CD8-positive, alpha-beta memory T cell (primary cell): Measurements from ENCODE around the gene ACBD6. TPM values are rescaled to one million over a fixed set of nuclear protein-coding genes. Genes with fewer than 3 reads are reported as not detected.

ENCODE experiments used
- CTCF ChIA-PET: fragments of 350-600 bp; sonication (Branson Sonifier 250); formaldehyde crosslinking; loops from one replicate; lab custom pipeline; 2021; ENCODE audit warnings: antibody characterized with exemption; lab: Charles Lee
- POLR2A ChIA-PET: fragments of 350-600 bp; sonication (Branson Sonifier 250); formaldehyde crosslinking; loops from one replicate; lab custom pipeline; 2021; ENCODE audit warnings: antibody characterized with exemption; lab: Charles Lee
- DNase-seq, 5 donors: peaks; one replicate each; pipeline versions ENCODE4 v3.0.0 to v3.0.0-alpha.2; 2020 to 2022; ENCODE audit warnings: mixed read lengths in 1 of 5
- H3K27ac ChIP-seq: one replicate; pipeline ENCODE4 v1.7.0; 2013; ENCODE audit warnings: low read depth, mild to moderate bottlenecking, low read length, moderate library complexity
- H3K27me3 ChIP-seq: 2 replicates; pipeline ENCODE4 v1.7.0; 2013; ENCODE audit warnings: low read length, mild to moderate bottlenecking; ENCODE audit not compliant: insufficient read depth, poor library complexity, severe bottlenecking
- H3K36me3 ChIP-seq: 2 replicates; pipeline ENCODE4 v1.7.0; 2013; ENCODE audit warnings: mild to moderate bottlenecking, low read length, moderate library complexity; ENCODE audit not compliant: insufficient read depth
- H3K4me1 ChIP-seq: 2 replicates; pipeline ENCODE4 v1.7.0; 2013; ENCODE audit warnings: mild to moderate bottlenecking, low read length, moderate library complexity; ENCODE audit not compliant: insufficient read depth
- H3K4me3 ChIP-seq: 2 replicates; pipeline ENCODE4 v1.7.0; 2013; ENCODE audit warnings: mild to moderate bottlenecking, low read length
- H3K9me3 ChIP-seq: 2 replicates; pipeline ENCODE4 v1.7.0; 2013; ENCODE audit warnings: mild to moderate bottlenecking, low read length
- H3K27ac Mint-ChIP-seq, 8 donors: one replicate each; pipeline ENCODE4 v1.8.0; 2020 to 2021; ENCODE audit warnings: mixed read lengths in 8 of 8, mild to moderate bottlenecking in 6 of 8, inconsistent platforms in 3 of 8, moderate library complexity in 3 of 8
- H3K27me3 Mint-ChIP-seq, 2 donors: one replicate each; pipeline ENCODE4 v1.8.0; 2020 to 2021; ENCODE audit warnings: mixed read lengths in 2 of 2, mild to moderate bottlenecking in 1 of 2, moderate library complexity in 1 of 2
- H3K36me3 Mint-ChIP-seq, 3 donors: one replicate each; pipeline ENCODE4 v1.8.0; 2020 to 2021; ENCODE audit warnings: mixed read lengths in 3 of 3, inconsistent platforms in 1 of 3, mild to moderate bottlenecking in 1 of 3
- H3K4me1 Mint-ChIP-seq, 3 donors: one replicate each; pipeline ENCODE4 v1.8.0; 2020 to 2021; ENCODE audit warnings: mixed read lengths in 3 of 3, inconsistent platforms in 1 of 3, mild to moderate bottlenecking in 1 of 3
- H3K4me3 Mint-ChIP-seq, 7 donors: one replicate each; pipeline ENCODE4 v1.8.0; 2020 to 2021; ENCODE audit warnings: mixed read lengths in 7 of 7, mild to moderate bottlenecking in 6 of 7, moderate library complexity in 4 of 7, inconsistent platforms in 2 of 7
- H3K9me3 Mint-ChIP-seq, 5 donors: one replicate each; pipeline ENCODE4 v1.8.0; 2020 to 2022; ENCODE audit warnings: mixed read lengths in 5 of 5, mild to moderate bottlenecking in 3 of 5, moderate library complexity in 2 of 5, inconsistent platforms in 1 of 5
- polyA plus RNA-seq: library from polyadenylated mRNA; unstranded; fragments of 300-500 nt; fragmentation: Illumina TruSeq; gene quantifications from one replicate; pipeline ENCODE4 v1.2.3, GENCODE V29; 2021
- total RNA-seq, 2 experiments: library from RNA; stranded (reverse); gene quantifications; one replicate each; pipeline ENCODE4 v1.2.3, GENCODE V29; 2021

The ACBD6 gene
- total and polyA plus RNA-seq, 3 experiments from 2014 or later = 33.8 to 51.4 (median 50.3) TPM

DNA sequence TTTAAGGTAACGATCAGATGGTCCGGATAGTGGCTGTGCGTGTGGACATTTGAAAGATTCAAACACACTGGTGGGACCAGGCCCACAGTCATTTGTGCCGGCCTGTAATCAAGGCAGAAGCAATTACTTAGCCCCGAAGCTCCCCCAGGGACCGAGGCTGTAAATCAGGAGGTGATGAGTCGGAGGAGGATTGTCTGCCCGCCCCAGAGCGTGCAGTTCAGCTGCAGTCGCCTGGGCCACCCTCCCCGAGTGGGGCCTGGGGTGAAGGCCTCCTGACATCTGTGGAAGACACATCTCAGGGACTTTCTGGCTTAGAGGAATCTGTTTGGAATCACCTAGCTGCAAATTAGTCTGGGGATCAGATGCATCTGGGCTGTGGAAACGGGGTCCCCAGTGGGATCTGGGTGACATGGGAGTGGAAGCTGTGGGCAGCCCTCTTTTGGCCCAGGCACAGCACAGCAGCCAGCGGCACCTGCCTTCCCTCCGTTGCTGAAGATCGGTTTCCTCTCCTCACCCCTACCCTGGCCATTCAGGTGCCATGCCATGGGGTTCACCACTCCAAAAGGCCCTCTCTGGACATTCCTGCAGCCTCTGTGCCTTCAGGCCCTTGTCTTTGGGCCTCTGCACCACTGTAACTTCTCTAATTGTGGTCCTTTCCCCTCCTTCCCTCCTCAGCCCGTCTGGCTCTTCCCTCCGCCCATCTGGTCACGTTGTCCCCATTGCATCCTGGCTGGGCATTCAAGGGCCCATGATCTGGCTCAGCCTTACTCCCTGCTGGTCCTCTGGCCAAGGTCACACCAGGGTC, 246.6 kb downstream of the ACBD6 start:
- peaks cover 43% of the 10 kb centered on the region for H3K27me3 ChIP-seq
- no peak overlapping the region for H3K4me3 ChIP-seq
- peaks cover 0 to 3% (median 2%) of the 10 kb centered on the region in 3 donors for H3K4me1 Mint-ChIP-seq
- H3K9me3 Mint-ChIP-seq = no peaks in the 10 kb centered on the region
- H3K36me3 Mint-ChIP-seq = no peaks in the 10 kb centered on the region
- ChIA-PET CTCF (interaction anchor here (0.9 to 1.3 kb wide), 2 partner anchors 12 to 222 kb away, joined by 3 read pairs; no protein-coding TSS in a partner anchor), POLR2A (no interaction called here)
- peaks cover 49 to 66% of the 10 kb centered on the region in 2 donors for H3K27me3 Mint-ChIP-seq
- H3K36me3 ChIP-seq = no peaks in the 10 kb centered on the region
- H3K9me3 ChIP-seq = no peaks in the 10 kb centered on the region
- DNase-seq = no peak
- no peaks in the 10 kb centered on the region for H3K4me1 ChIP-seq
- no peak overlapping the region for H3K27ac Mint-ChIP-seq
- no peak overlapping the region for H3K4me3 Mint-ChIP-seq
- H3K27ac ChIP-seq = no peak overlapping the region

DNA sequence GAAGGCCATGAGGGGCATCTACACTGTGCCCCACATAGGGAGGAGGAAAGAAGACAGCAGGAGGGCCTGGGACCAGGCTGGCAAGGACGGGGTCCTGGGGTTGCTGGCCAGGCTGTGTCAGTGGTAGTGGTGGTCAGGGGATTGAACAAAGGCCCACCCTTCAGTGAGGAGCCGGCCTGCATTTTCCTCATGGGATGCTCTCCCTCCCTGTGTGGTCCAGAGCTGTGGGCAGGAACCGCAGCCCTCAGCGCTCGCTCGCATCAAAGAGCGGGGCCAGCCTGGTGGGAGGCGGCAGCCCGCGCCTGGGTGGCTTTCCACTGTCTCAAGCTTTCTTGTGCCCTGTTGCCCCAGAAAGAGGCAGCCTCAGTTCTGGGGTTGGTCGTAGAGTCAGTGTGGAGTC, 247.5 kb downstream of the ACBD6 start:
- Histone ChIP-seq H3K4me1 (no peaks in the 10 kb centered on the region), H3K27me3 (peaks cover 43% of the 10 kb centered on the region), H3K36me3 (no peaks in the 10 kb centered on the region), H3K9me3 (no peaks in the 10 kb centered on the region), H3K27ac (no peak overlapping the region), H3K4me3 (no peak overlapping the region)
- Mint-ChIP-seq H3K27ac (no peak overlapping the region), H3K4me1 (peaks cover 2 to 4% (median 3%) of the 10 kb centered on the region in 3 donors), H3K4me3 (no peak overlapping the region), H3K27me3 (peaks cover 52 to 72% of the 10 kb centered on the region in 2 donors), H3K36me3 (no peaks in the 10 kb centered on the region), H3K9me3 (no peaks in the 10 kb centered on the region)
- ChIA-PET POLR2A (no interaction called here), CTCF (interaction anchor here (1.3 kb wide), 1 partner anchor 13 kb away, joined by 3 read pairs; no protein-coding TSS in a partner anchor)
- DNase-seq = no peak

DNA sequence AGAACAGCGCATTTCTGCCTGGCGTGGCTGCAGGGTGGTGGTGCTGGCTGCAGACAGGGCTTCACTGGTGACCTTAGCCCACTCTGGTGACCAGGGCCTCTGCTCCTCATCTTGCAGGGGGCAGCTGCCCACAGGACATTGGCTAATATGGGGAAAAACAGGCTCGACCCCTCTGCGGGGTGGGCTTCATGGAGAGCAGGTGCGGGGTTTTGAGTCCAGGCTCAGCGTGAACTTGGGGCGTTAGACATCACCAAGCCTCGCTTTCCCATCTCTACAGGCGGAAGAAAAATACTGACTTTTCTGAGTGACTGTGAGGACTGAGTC, 247.9 kb downstream of the ACBD6 start:
- Histone ChIP-seq H3K9me3 (no peaks in the 10 kb centered on the region), H3K27ac (no peak overlapping the region), H3K27me3 (peaks cover 43% of the 10 kb centered on the region), H3K4me3 (no peak overlapping the region), H3K4me1 (no peaks in the 10 kb centered on the region), H3K36me3 (no peaks in the 10 kb centered on the region)
- DNase-seq = no peak
- POLR2A ChIA-PET = no interaction called here
- Mint-ChIP-seq H3K9me3 (no peaks in the 10 kb centered on the region), H3K36me3 (no peaks in the 10 kb centered on the region), H3K27ac (no peak overlapping the region), H3K4me3 (no peak overlapping the region), H3K4me1 (peaks cover 2 to 8% (median 3%) of the 10 kb centered on the region in 3 donors), H3K27me3 (peaks cover 52 to 76% of the 10 kb centered on the region in 2 donors)
- CTCF ChIA-PET = no interaction called here

DNA sequence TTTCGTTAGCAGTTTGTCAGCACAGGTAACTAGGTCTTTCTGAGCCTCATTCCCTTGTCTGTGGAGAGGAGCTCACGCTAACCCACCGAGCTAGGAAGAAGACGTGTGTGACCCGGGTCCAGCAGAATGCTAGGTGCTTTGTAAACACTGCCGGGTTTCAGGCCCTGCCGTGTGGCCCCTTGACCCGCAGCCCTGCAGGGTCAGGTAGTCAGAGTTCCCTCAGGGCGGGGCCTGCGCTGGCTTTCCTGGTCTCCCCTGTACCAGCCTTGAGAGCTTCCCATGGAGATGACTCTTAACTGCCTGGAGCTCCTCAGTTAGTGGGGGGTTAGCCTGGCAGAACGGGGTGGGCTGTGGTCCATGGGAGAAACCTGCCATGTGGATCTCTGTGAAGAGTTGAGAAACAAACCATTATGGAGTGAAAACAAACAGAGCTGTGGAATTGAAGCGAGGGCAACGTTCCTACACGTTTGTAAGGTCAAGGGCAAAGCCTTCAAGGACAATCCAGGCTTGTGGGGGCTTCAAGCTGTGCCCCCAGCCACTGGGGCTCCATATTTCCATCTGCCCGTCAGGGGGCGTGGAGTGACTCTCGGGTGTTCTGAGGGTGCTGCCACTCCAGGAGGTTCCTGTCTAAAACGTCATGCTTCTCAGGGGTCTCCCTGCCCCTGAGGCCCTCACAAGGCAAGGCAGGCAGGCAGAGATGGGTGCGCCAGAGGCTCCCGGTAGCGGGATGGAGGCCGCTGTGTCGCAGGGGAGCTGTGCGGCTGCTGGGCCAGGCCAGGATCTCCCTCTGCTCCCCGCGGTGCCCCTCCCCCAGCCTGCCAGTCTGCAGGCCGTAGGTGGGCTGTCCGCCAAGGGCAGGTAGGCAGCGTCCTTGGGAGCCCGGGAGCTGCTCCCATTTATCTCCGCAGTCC, 248.5 kb downstream of the ACBD6 start:
- Histone ChIP-seq H3K4me1 (no peaks in the 10 kb centered on the region), H3K27ac (no peak overlapping the region), H3K36me3 (no peaks in the 10 kb centered on the region), H3K27me3 (peaks cover 43% of the 10 kb centered on the region), H3K9me3 (no peaks in the 10 kb centered on the region), H3K4me3 (no peak overlapping the region)
- CTCF ChIA-PET = interaction anchor here (0.7 to 2.0 kb wide), 6 partner anchors 8 to 228 kb away, joined by 3 to 11 read pairs (median 6); no protein-coding TSS in a partner anchor
- Mint-ChIP-seq H3K36me3 (no peaks in the 10 kb centered on the region), H3K27me3 (peaks cover 52 to 81% of the 10 kb centered on the region in 2 donors), H3K4me1 (peaks cover 2 to 8% (median 3%) of the 10 kb centered on the region in 3 donors), H3K27ac (no peak overlapping the region), H3K4me3 (no peak overlapping the region), H3K9me3 (no peaks in the 10 kb centered on the region)
- DNase-seq = no peak
- POLR2A ChIA-PET = no interaction called here

DNA sequence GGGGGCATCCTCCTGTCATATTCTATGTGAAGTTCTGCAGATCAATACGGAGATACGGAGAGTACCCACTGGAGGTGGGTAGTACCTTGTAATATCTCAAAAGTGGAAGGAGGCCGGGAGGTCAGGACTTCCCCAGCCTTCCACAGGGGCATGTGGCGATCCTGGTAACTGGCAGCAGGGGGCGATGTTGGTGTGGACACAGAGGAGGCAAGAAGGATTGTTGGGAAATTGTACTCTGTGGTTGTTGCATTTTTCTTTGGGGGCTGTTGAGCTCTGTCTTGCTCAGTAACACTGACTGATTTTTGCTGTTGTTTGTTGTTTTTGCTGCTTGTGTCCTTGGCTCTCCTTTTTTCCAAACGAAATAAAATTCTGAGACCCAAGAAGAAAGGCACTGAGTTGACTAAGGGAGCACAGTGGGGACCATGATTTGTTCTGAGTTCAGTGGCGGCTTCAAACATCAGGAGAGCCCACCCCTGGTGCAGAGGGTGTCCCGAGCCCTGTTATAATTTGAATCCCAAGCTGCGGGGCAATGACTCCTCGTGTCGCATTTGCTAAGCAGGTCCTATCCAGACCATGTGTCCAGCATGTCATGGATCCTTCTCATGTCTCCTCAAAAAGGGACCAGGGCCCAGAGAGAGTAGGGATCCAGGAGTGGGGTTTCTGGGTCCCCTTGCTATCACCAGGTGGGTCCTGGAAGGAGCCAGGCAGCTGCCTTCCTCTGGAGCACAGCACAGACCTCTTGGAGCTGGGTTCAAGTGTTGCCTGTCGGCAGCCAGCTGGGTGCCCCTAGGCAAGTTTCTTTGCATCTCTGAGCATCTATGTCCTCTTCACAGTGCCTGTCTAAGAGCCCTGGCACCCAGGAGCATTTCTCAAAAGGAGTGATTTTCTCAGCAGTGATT, 249.5 kb downstream of the ACBD6 start:
- Histone ChIP-seq H3K4me1 (no peaks in the 10 kb centered on the region), H3K9me3 (no peaks in the 10 kb centered on the region), H3K4me3 (no peak overlapping the region), H3K36me3 (no peaks in the 10 kb centered on the region), H3K27me3 (peaks cover 37% of the 10 kb centered on the region), H3K27ac (no peak overlapping the region)
- Mint-ChIP-seq H3K36me3 (no peaks in the 10 kb centered on the region), H3K4me1 (peaks cover 2 to 8% (median 3%) of the 10 kb centered on the region in 3 donors), H3K9me3 (no peaks in the 10 kb centered on the region), H3K27me3 (peaks cover 51 to 78% of the 10 kb centered on the region in 2 donors), H3K4me3 (no peak overlapping the region), H3K27ac (peak overlapping the region in 1 of 8 donors; percentile 24)
- peak; percentile 21 to 70 (median 50) for DNase-seq
- ChIA-PET CTCF (interaction anchor here (0.6 to 2.0 kb wide), 8 partner anchors 9 to 240 kb away, joined by 3 to 11 read pairs (median 4); no protein-coding TSS in a partner anchor), POLR2A (no interaction called here)

DNA sequence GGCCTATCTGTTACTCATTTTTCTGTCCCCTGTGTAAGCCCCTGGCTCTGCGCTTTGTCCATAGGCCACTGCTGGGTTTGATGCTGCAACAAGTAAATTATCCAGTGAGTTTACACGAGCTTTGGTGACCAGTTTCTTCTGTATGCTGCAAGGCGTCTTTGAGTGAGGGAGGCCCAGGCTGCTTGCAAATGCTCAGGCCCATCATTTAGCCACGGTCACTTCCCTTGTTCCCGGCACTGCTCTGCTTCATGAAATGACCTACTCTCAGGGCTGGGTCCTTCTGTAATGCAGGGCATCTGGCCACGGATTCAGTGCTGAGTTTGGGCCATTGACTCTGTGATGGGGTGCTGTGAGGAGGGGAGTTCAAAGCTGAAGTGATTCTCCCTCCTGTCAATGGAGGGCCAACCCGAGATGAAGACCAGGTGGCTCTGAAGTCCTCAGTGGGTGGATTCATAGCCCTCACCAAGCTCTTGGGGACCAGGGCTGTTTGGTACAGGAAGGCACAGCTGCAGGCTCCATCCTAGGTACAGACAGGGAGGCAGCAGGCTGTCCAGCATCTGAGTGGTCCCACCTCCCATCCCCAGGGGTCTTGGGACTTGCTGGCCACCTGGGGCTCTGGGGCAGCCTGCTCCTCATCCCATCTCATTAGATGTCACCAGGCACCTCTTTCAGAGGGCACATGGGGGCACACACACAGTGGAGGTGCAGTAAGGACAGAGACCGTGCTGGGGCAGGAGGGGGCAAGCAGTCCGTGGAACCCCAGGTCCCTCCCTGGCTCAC, 250.7 kb downstream of the ACBD6 start:
- Mint-ChIP-seq H3K36me3 (no peaks in the 10 kb centered on the region), H3K27me3 (peaks cover 42 to 68% of the 10 kb centered on the region in 2 donors), H3K4me3 (no peak overlapping the region), H3K27ac (no peak overlapping the region), H3K9me3 (no peaks in the 10 kb centered on the region), H3K4me1 (peaks cover 2 to 8% (median 3%) of the 10 kb centered on the region in 3 donors)
- H3K4me1 ChIP-seq = no peaks in the 10 kb centered on the region
- H3K9me3 ChIP-seq = no peaks in the 10 kb centered on the region
- H3K27me3 ChIP-seq = peaks cover 33% of the 10 kb centered on the region
- no peak for DNase-seq
- ChIA-PET POLR2A (no interaction called here), CTCF (no interaction called here)
- H3K4me3 ChIP-seq = no peak overlapping the region
- no peak overlapping the region for H3K27ac ChIP-seq
- H3K36me3 ChIP-seq = no peaks in the 10 kb centered on the region
